BLaER1 treated with 17β-estradiol and CSF1 and Interleukin-3, amounts not matched to agents 10 nM and 100 nM (cell line): ENCODE data around the gene SSC5D.

Experiments
- H3K27ac ChIP-seq, 11 experiments: shearing (Covaris generic); formaldehyde crosslinking; 2 replicates each; pipeline ENCODE4 v1.8.1; 2022
- H3K27me3 ChIP-seq, 11 experiments: shearing (Covaris generic); formaldehyde crosslinking; 2 replicates each; pipeline ENCODE4 v1.8.1; 2022
- H3K36me3 ChIP-seq, 11 experiments: shearing (Covaris generic); formaldehyde crosslinking; 2 replicates each; pipeline ENCODE4 v1.8.1; 2022
- H3K4me1 ChIP-seq, 10 experiments: shearing (Covaris generic); formaldehyde crosslinking; 2 replicates each; pipeline ENCODE4 v1.8.1; 2022
- H3K4me2 ChIP-seq, 11 experiments: shearing (Covaris generic); formaldehyde crosslinking; 2 replicates each; pipeline ENCODE4 v1.8.1; 2022
- H3K4me3 ChIP-seq, 10 experiments: shearing (Covaris generic); formaldehyde crosslinking; 2 replicates each; pipeline ENCODE4 v1.8.1; 2022
- H3K9ac ChIP-seq, 11 experiments: shearing (Covaris generic); formaldehyde crosslinking; 2 replicates each; pipeline ENCODE4 v1.8.1; 2022
- H3K9me3 ChIP-seq, 11 experiments: shearing (Covaris generic); formaldehyde crosslinking; replicated peaks in 1 of 11; 2 replicates each; pipeline ENCODE4 v1.8.1; 2022
- H4K20me1 ChIP-seq, 11 experiments: shearing (Covaris generic); formaldehyde crosslinking; 2 replicates each; pipeline ENCODE4 v1.8.1; 2022
- Cebpa-rat ChIP-seq, 11 experiments: shearing (Covaris generic); IDR thresholded peaks; 2 replicates each; pipeline ENCODE4 v1.8.1; 2022

SSC5D gene

DNA sequence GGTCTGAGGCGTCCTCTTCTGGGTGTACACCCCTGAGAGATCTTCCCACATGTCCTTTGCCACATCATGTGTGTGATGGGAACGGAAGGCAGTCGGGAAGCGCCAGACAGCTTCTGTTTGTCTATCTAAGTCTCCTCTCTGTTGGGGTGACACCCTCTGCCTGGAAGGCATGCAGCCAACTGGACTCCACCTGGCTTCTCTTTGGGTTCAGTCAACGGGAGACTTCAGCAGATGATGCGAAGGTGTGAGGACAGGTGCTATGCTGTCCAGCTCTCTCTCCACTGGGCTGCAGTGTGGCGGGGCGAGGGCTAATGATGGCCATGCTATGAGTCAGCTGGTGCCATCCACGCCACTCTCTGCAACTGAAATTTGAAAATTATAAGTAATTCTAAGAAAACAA is 71.4 kb downstream of the SSC5D start:
- Histone ChIP-seq H3K36me3 (no peaks in the 10 kb centered on the region), H3K4me1 (peaks cover 0 to 15% (median 9%) of the 10 kb centered on the region in 10 experiments; a peak in 13 of 20 replicates), H3K9me3 (peaks cover 0 to 9% (median 0%) of the 10 kb centered on the region in 11 experiments; a peak in 7 of 22 replicates), H3K27me3 (no peaks in the 10 kb centered on the region), H3K27ac (no peak overlapping the region), H3K9ac (no peak overlapping the region), H4K20me1 (no peaks in the 10 kb centered on the region), H3K4me3 (no peak overlapping the region), H3K4me2 (no peak overlapping the region)
- TF ChIP-seq Cebpa-rat (IDR thresholded peaks at IDR 0.05): no peak

DNA sequence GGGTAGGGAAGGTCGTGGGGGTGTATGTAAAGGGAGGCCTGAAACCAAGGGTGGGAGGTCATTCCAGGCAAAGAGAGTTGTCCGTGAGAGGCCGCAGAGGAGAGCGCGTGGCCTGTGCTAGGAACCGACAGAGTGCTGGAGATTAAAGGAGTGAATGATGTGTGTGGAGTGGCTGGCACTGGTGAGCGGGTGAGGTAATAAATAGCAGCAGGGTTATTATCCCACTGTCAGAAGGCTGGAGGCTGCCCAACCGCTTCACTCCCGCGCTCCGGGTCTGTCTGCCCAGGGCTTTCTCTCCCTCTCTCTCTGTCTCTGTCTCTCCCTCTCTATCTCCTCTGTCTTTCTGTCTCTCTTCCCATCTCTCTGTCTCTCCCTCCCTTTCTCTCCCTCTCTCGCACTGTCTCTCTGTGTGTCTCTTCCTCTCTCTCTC is 75.0 kb downstream of the SSC5D start:
- no peak overlapping the region for H3K4me3 ChIP-seq
- no peaks in the 10 kb centered on the region for H3K27me3 ChIP-seq
- TF ChIP-seq Cebpa-rat (IDR thresholded peaks at IDR 0.05): no peak
- peaks cover 0 to 14% (median 3%) of the 10 kb centered on the region in 10 experiments; a peak in 11 of 20 replicates for H3K4me1 ChIP-seq
- H3K9me3 ChIP-seq: peaks cover 0 to 9% (median 0%) of the 10 kb centered on the region in 11 experiments; a peak in 7 of 22 replicates
- no peak overlapping the region for H3K27ac ChIP-seq
- H3K4me2 ChIP-seq: no peak overlapping the region
- H3K9ac ChIP-seq: no peak overlapping the region
- H3K36me3 ChIP-seq: no peaks in the 10 kb centered on the region
- no peaks in the 10 kb centered on the region for H4K20me1 ChIP-seq

DNA sequence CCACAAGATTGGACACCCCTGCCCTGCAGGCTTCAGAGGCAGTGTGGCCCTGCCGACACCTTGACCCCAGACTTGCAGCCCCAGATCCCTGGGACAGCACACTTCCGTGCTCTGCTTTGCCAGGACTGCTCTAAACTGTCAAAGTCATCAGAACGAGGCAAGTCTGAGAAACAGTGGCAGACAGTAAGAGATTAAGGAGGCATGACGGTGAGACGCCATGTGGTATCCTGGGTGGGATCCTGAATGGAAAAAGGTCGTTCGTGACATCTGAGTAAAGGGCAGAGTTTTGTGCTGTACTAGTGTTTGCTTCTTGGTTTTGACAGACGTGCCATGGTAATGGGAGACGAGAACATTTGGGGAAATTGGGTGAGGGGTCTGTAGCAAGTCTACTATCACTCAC is 78.6 kb downstream of the SSC5D start:
- H3K4me3 ChIP-seq: no peak overlapping the region
- no peak overlapping the region for H3K4me2 ChIP-seq
- H3K27ac ChIP-seq: no peak overlapping the region
- no peak overlapping the region for H3K9ac ChIP-seq
- TF ChIP-seq Cebpa-rat (IDR thresholded peaks at IDR 0.05): no peak
- no peaks in the 10 kb centered on the region for H3K36me3 ChIP-seq
- peaks cover 0 to 10% (median 0%) of the 10 kb centered on the region in 10 experiments; a peak in 5 of 20 replicates for H3K4me1 ChIP-seq
- H3K27me3 ChIP-seq: no peaks in the 10 kb centered on the region
- no peaks in the 10 kb centered on the region for H4K20me1 ChIP-seq
- H3K9me3 ChIP-seq: peaks cover 0 to 6% (median 0%) of the 10 kb centered on the region in 11 experiments; a peak in 2 of 22 replicates

DNA sequence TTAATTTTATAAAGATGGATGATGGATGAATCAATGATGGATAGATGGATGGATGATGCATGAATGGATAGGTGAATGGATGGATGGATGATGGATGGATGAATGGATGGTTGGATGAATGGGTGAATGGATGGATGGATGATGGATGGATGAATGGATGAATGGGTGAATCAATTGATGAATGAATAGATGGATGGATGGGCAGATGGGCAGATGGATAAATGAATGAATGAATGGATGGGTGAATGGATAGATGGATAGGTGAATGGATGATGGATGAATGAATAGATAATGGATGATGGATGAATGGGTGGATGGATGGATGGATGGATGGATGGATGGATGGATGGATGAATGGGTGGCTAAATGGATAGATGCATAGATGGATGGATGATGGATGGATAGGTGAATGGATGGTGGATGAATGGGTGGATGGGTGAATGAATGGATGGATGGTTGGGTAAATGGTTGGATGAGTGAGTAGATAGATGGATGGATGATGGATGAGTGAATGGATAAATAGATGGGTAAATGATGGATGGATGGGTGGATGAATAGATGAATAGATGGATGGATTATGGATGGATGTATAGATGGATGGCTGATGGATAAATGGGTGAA is 79.6 kb downstream of the SSC5D start:
- Histone ChIP-seq H3K4me3 (no peak overlapping the region), H3K27me3 (no peaks in the 10 kb centered on the region), H3K4me2 (no peak overlapping the region), H3K27ac (no peak overlapping the region), H3K36me3 (no peaks in the 10 kb centered on the region), H4K20me1 (no peaks in the 10 kb centered on the region), H3K9me3 (peaks cover 0 to 6% (median 0%) of the 10 kb centered on the region in 11 experiments; a peak in 2 of 22 replicates), H3K4me1 (peaks cover 0 to 10% (median 0%) of the 10 kb centered on the region in 10 experiments; a peak in 5 of 20 replicates), H3K9ac (no peak overlapping the region)
- TF ChIP-seq Cebpa-rat (IDR thresholded peaks at IDR 0.05): no peak
